PFSK-1 (cell line): Measurements from ENCODE around the gene ACY1.

Experiments used
- FOXP2 ChIP-seq: optimal IDR thresholded peaks from 2 replicates; pipeline ENCODE3; 2011; ENCODE audit warnings: borderline replicate concordance, control low read depth, inconsistent platforms; ENCODE audit not compliant: insufficient read depth; ENCODE audit errors: extremely low read length, extremely low read depth
- POLR2AphosphoS5 ChIP-seq: IDR thresholded peaks from 2 replicates; pipeline ENCODE4 v1.6.1; 2012; ENCODE audit warnings: low read depth, mild to moderate bottlenecking, control low read depth, low read length, moderate library complexity
- REST ChIP-seq, 2 experiments: IDR thresholded peaks; 2 replicates each; pipeline versions ENCODE4 v1.6.1 to v1.8.0; 2011 to 2012; ENCODE audit warnings: low read depth in 2 of 2, low read length in 2 of 2, control low read depth in 1 of 2, inconsistent platforms in 1 of 2, mild to moderate bottlenecking in 1 of 2, moderate library complexity in 1 of 2; ENCODE audit not compliant: insufficient read depth in 1 of 2
- SIN3A ChIP-seq: IDR thresholded peaks from 2 replicates; pipeline ENCODE4 v1.6.1; 2012; ENCODE audit warnings: mild to moderate bottlenecking, low read length, moderate library complexity, borderline replicate concordance; ENCODE audit not compliant: insufficient read depth
- TAF1 ChIP-seq: IDR thresholded peaks from 2 replicates; pipeline ENCODE4 v1.6.1; 2012; ENCODE audit warnings: low read length, control low read depth, borderline replicate concordance; ENCODE audit not compliant: insufficient read depth

Gene ACY1

GRCh38 chr3:52017586-52017985 lies 34.3 kb downstream of the ACY1 start:
- TF ChIP-seq REST (IDR thresholded peaks at IDR 0.05; ENCODE audit: insufficient read depth in 1 of 2, low read depth in 2 of 2, low read length in 2 of 2) (no peak), TAF1 (no peak), SIN3A (no peak), POLR2AphosphoS5 (no peak), FOXP2 (no peak)

GRCh38 chr3:52018319-52019000 lies 35.1 kb downstream of the ACY1 start:
- no peak for TF ChIP-seq FOXP2
- no peak for TF ChIP-seq SIN3A
- no peak for TF ChIP-seq TAF1
- TF ChIP-seq POLR2AphosphoS5 = no peak
- no peak for TF ChIP-seq REST (IDR thresholded peaks at IDR 0.05; ENCODE audit: insufficient read depth in 1 of 2, low read depth in 2 of 2, low read length in 2 of 2)

- TF ChIP-seq TAF1 (no peak), REST (IDR thresholded peaks at IDR 0.05; ENCODE audit: insufficient read depth in 1 of 2, low read depth in 2 of 2, low read length in 2 of 2) (no peak), FOXP2 (no peak), SIN3A (no peak), POLR2AphosphoS5 (no peak)
Observed at GRCh38 chr3:52019352-52020080, 36.2 kb downstream of the ACY1 start.

- TF ChIP-seq SIN3A (no peak), POLR2AphosphoS5 (no peak), REST (IDR thresholded peaks at IDR 0.05; ENCODE audit: insufficient read depth in 1 of 2, low read depth in 2 of 2, low read length in 2 of 2) (no peak), FOXP2 (no peak), TAF1 (no peak)
Observed at GRCh38 chr3:52020796-52021195, 37.5 kb downstream of the ACY1 start.
